DOHH2 (cell line): ENCODE data around the gene CRTC3.

Experiments used
- H3F3A ChIP-seq: fragments of 200-600 bp; sonication (generic), shearing (Covaris generic); 2 replicates; pipeline ENCODE4 v1.6.0; 2016; ENCODE audit warnings: antibody characterized with exemption, mild to moderate bottlenecking; ENCODE audit not compliant: control insufficient read depth, insufficient read depth
- H3K27ac ChIP-seq: fragments of 200-600 bp; sonication (generic); 2 replicates; pipeline ENCODE4 v1.5.1; 2014; ENCODE audit warnings: low read depth, mild to moderate bottlenecking, low read length, moderate library complexity
- H3K27me3 ChIP-seq: fragments of 200-600 bp; sonication (generic); 2 replicates; pipeline ENCODE4 v1.6.1; 2014; ENCODE audit warnings: mild to moderate bottlenecking, low read length, mixed read lengths; ENCODE audit not compliant: control insufficient read depth
- H3K36me3 ChIP-seq: fragments of 200-600 bp; sonication (generic); 2 replicates; pipeline ENCODE4 v1.6.1; 2014; ENCODE audit warnings: mild to moderate bottlenecking, low read length, moderate library complexity, mixed read lengths; ENCODE audit not compliant: control insufficient read depth
- H3K4me1 ChIP-seq: fragments of 200-600 bp; sonication (generic); 2 replicates; pipeline ENCODE4 v1.6.1; 2014; ENCODE audit warnings: mild to moderate bottlenecking, low read length, mixed read lengths; ENCODE audit not compliant: control insufficient read depth
- H3K4me2 ChIP-seq: fragments of 200-600 bp; sonication (generic); 2 replicates; pipeline ENCODE4 v1.6.0; 2014; ENCODE audit warnings: mild to moderate bottlenecking, low read length, moderate library complexity
- H3K4me3 ChIP-seq: fragments of 200-600 bp; sonication (generic); 2 replicates; pipeline ENCODE4 v1.5.1; 2014; ENCODE audit warnings: mild to moderate bottlenecking, low read length, mixed read lengths
- H3K79me2 ChIP-seq: fragments of 200-600 bp; sonication (generic); 2 replicates; pipeline ENCODE4 v1.6.1; 2014; ENCODE audit warnings: mild to moderate bottlenecking, low read length, mixed read lengths; ENCODE audit not compliant: control insufficient read depth
- H3K9me2 ChIP-seq: fragments of 200-600 bp; sonication (generic); replicated peaks from 2 replicates; pipeline ENCODE4 v1.6.1; 2014; ENCODE audit warnings: mild to moderate bottlenecking, low read length, mixed read lengths; ENCODE audit not compliant: control insufficient read depth
- H3K9me3 ChIP-seq: fragments of 200-600 bp; sonication (generic); 2 replicates; pipeline ENCODE4 v1.6.1; 2014; ENCODE audit warnings: antibody characterized with exemption, low read length, mixed read lengths; ENCODE audit not compliant: control insufficient read depth, insufficient read depth
- H4K20me1 ChIP-seq: fragments of 200-600 bp; sonication (generic); 2 replicates; pipeline ENCODE4 v1.6.0; 2014; ENCODE audit warnings: low read depth, mild to moderate bottlenecking, antibody characterized with exemption, low read length, moderate library complexity; ENCODE audit not compliant: control insufficient read depth, insufficient read depth
- CTCF ChIP-seq: fragments of 200-600 bp; sonication (generic); IDR thresholded peaks from one replicate; pipeline ENCODE4 v1.5.1; 2014; ENCODE audit warnings: antibody characterized with exemption, mild to moderate bottlenecking, low read depth, low read length; ENCODE audit not compliant: poor library complexity, severe bottlenecking
- EZH2phosphoT487 ChIP-seq: fragments of 200-600 bp; sonication (generic); IDR thresholded peaks from 2 replicates; pipeline ENCODE4 v1.6.1; 2017; ENCODE audit warnings: borderline replicate concordance, mild to moderate bottlenecking, antibody characterized with exemption, low read length, moderate library complexity, mixed read lengths

Gene CRTC3

GRCh38 chr15:90679959-90680358 is 150.2 kb downstream of the CRTC3 start:
- Histone ChIP-seq H3K4me1 (peaks cover 33% of the 10 kb centered on the region), H3K79me2 (no peaks in the 10 kb centered on the region), H3K4me2 (no peak overlapping the region), H3K4me3 (no peak overlapping the region), H3K27me3 (no peaks in the 10 kb centered on the region), H3K9me2 (no peaks in the 10 kb centered on the region), H3K27ac (no peak overlapping the region), H3K36me3 (no peaks in the 10 kb centered on the region), H3F3A (peaks cover 4% of the 10 kb centered on the region), H4K20me1 (no peaks in the 10 kb centered on the region), H3K9me3 (no peaks in the 10 kb centered on the region)
- TF ChIP-seq CTCF = no peak
- no peak for TF ChIP-seq EZH2phosphoT487

GRCh38 chr15:90680371-90680935 is 150.7 kb downstream of the CRTC3 start:
- Histone ChIP-seq H3K4me3 (no peak overlapping the region), H3K4me1 (peaks cover 38% of the 10 kb centered on the region), H3K9me2 (no peaks in the 10 kb centered on the region), H3K4me2 (no peak overlapping the region), H3K79me2 (no peaks in the 10 kb centered on the region), H3F3A (peaks cover 9% of the 10 kb centered on the region), H4K20me1 (no peaks in the 10 kb centered on the region), H3K36me3 (no peaks in the 10 kb centered on the region), H3K27me3 (no peaks in the 10 kb centered on the region), H3K27ac (no peak overlapping the region), H3K9me3 (no peaks in the 10 kb centered on the region)
- TF ChIP-seq CTCF (no peak), EZH2phosphoT487 (no peak)

GRCh38 chr15:90681056-90681455 is 151.3 kb downstream of the CRTC3 start:
- Histone ChIP-seq H3K9me3 (no peaks in the 10 kb centered on the region), H3K27me3 (no peaks in the 10 kb centered on the region), H3K36me3 (no peaks in the 10 kb centered on the region), H3K9me2 (no peaks in the 10 kb centered on the region), H3K4me3 (no peak overlapping the region), H3K4me1 (peaks cover 44% of the 10 kb centered on the region), H3K4me2 (no peak overlapping the region), H4K20me1 (no peaks in the 10 kb centered on the region), H3F3A (peaks cover 15% of the 10 kb centered on the region), H3K79me2 (no peaks in the 10 kb centered on the region), H3K27ac (no peak overlapping the region)
- TF ChIP-seq CTCF = no peak
- no peak for TF ChIP-seq EZH2phosphoT487
